ENCODE results near the gene RIMBP3C. TPM values are rescaled to one million over a fixed set of nuclear protein-coding genes. Genes with fewer than 3 reads are reported as not detected.
A peak's percentile ranks its signal among the peaks of the same experiment; 100 is the strongest.
"Not testable (repeated sequence)": the region's sequence is repeated elsewhere in the genome, so short reads cannot be mapped to it uniquely, and the experiment has no call there.

Gene RIMBP3C
- total RNA-seq, 2 donors from 2014 or later, result 0.19 TPM; not detected in 1

- Mint-ChIP-seq H3K9me3 (no peaks in the 10 kb centered on the region), H3K4me1 (ENCODE audit: low read depth) (peaks cover 58% of the 10 kb centered on the region), H3K36me3 (ENCODE audit: insufficient read depth in 2 of 2) (peaks cover 4 to 10% of the 10 kb centered on the region in 2 donors), H3K27me3 (ENCODE audit: low read depth) (no peaks in the 10 kb centered on the region), H3K4me3 (peak overlapping the region; percentile 84 to 95), H3K27ac (peak overlapping the region; percentile 97)
- peak; percentile 30 to 31 for DNase-seq
- peak; percentile 2 to 14 for ATAC-seq (replicated peaks in 1 of 2)
Observed at GRCh38 chr22:21568347-21569075, 17.2 kb upstream of the RIMBP3C start.

GRCh38 chr22:21567456-21568346 lies 16.4 kb upstream of the RIMBP3C start, which contains the start of gene UBE2L3:
Gene UBE2L3, plus strand, starts transcription at chr22:21567714. Its CDS starts 31 bp downstream, at chr22:21567745.
- Mint-ChIP-seq H3K4me3 (peak within 1 kb of the TSS; percentile 84 to 95), H3K36me3 (ENCODE audit: insufficient read depth in 2 of 2) (peaks cover 3 to 5% of the 10 kb centered on the region in 2 donors), H3K27ac (peak within 1 kb of the TSS; percentile 97), H3K27me3 (ENCODE audit: low read depth) (no peaks in the 10 kb centered on the region), H3K4me1 (ENCODE audit: low read depth) (peaks cover 51% of the 10 kb centered on the region), H3K9me3 (no peaks in the 10 kb centered on the region)
- DNase-seq (peak; percentile 88 to 91), ATAC-seq (replicated peaks in 1 of 2) (peak; percentile 68 to 70)

DNA sequence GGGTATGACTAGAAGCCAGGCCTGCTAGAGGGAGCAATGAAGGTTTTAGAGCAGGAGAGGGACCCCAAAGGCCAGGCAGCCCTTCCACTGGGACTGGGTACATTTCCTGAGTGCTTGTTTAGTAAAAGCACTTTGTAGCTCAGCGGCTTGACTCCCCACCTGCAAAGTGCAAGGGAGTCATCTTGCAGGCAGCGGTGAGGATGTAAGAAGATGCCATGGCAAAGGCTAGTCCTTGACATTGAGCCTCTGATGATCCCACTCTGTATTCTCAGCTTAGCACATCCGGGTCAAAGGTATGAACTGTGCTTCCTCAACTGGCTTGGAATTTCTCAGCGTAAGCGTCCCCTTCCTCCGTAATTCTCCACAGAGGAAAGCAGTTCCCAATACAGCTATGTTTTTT lies 13.2 kb upstream of the RIMBP3C start:
- DNase-seq, result no peak

GRCh38 chr22:21563912-21564311 lies 12.7 kb upstream of the RIMBP3C start:
- H3K4me1 Mint-ChIP-seq (ENCODE audit: low read depth), result peaks cover 13% of the 10 kb centered on the region
- ATAC-seq (replicated peaks in 1 of 2) (no peak), DNase-seq (no peak)
- no peak overlapping the region for H3K27ac Mint-ChIP-seq
- no peaks in the 10 kb centered on the region for H3K36me3 Mint-ChIP-seq (ENCODE audit: insufficient read depth in 2 of 2)
- no peaks in the 10 kb centered on the region for H3K27me3 Mint-ChIP-seq (ENCODE audit: low read depth)
- no peak overlapping the region for H3K4me3 Mint-ChIP-seq
- H3K9me3 Mint-ChIP-seq, result no peaks in the 10 kb centered on the region

More for the DNA sequence above, 13.2 kb upstream of the RIMBP3C start:
- no peak for ATAC-seq (replicated peaks in 1 of 2)
- Mint-ChIP-seq H3K4me1 (ENCODE audit: low read depth) (peaks cover 18% of the 10 kb centered on the region), H3K27ac (no peak overlapping the region), H3K9me3 (no peaks in the 10 kb centered on the region), H3K27me3 (ENCODE audit: low read depth) (no peaks in the 10 kb centered on the region), H3K4me3 (no peak overlapping the region), H3K36me3 (ENCODE audit: insufficient read depth in 2 of 2) (peaks cover 0 to 1% of the 10 kb centered on the region in 2 donors)

DNA sequence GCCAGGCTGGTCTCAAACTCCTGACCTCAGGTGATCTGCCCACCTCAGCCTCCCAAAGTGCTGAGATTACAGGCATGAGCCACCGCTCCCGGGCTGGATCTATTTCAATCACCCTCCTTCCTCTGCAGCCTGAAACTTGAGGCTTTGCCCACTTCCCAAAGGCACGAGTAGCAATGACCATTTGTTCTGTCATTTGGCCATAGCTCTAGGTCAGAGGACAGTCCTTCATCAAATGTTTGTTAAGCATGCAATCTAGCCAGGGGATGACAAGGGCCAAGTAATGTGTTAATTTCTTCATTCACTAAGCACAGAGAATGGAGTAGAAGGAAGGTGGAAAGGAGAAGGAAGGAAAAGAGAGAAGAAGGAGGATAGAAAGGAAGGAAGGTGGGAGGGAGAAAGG lies 9.4 kb upstream of the RIMBP3C start:
- DNase-seq; ATAC-seq (replicated peaks in 1 of 2); H3K27ac Mint-ChIP-seq; H3K27me3 Mint-ChIP-seq (ENCODE audit: low read depth); H3K9me3 Mint-ChIP-seq; H3K4me3 Mint-ChIP-seq; H3K36me3 Mint-ChIP-seq (ENCODE audit: insufficient read depth in 2 of 2); H3K4me1 Mint-ChIP-seq (ENCODE audit: low read depth): not testable (repeated sequence)

GRCh38 chr22:21559345-21560125 lies 8.3 kb upstream of the RIMBP3C start:
- not testable (repeated sequence) for H3K27me3 Mint-ChIP-seq (ENCODE audit: low read depth); ATAC-seq (replicated peaks in 1 of 2); H3K9me3 Mint-ChIP-seq; H3K27ac Mint-ChIP-seq; H3K36me3 Mint-ChIP-seq (ENCODE audit: insufficient read depth in 2 of 2); H3K4me1 Mint-ChIP-seq (ENCODE audit: low read depth); H3K4me3 Mint-ChIP-seq; DNase-seq

DNA sequence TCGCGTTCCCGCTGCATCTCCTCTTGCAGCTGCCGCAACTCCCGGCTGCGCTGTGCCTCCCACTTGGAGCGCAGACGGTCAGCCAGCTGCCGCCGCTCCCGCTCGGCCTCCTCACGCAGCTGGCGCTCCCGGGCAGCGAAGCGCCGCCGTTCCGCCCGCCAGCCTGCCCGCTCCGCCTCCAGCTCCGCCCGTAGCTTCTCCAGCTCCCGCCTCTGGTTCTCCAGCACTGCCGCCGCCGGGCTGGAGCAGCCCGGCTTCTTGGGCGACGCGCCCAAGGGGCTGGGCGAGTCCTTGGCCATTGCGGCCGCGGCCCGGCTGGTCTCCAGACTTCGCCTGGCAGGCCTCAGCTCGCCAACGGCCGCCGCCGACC lies 598 bp downstream of the RIMBP3C start:
- not testable (repeated sequence) for H3K4me1 Mint-ChIP-seq (ENCODE audit: low read depth); H3K9me3 Mint-ChIP-seq; H3K27me3 Mint-ChIP-seq (ENCODE audit: low read depth); H3K36me3 Mint-ChIP-seq (ENCODE audit: insufficient read depth in 2 of 2); DNase-seq; H3K27ac Mint-ChIP-seq; H3K4me3 Mint-ChIP-seq
- ATAC-seq (replicated peaks in 1 of 2), result peak; percentile 37 to 39

- H3K36me3 Mint-ChIP-seq (ENCODE audit: insufficient read depth in 2 of 2); DNase-seq; H3K4me3 Mint-ChIP-seq; H3K4me1 Mint-ChIP-seq (ENCODE audit: low read depth); H3K9me3 Mint-ChIP-seq; H3K27me3 Mint-ChIP-seq (ENCODE audit: low read depth); H3K27ac Mint-ChIP-seq: not testable (repeated sequence)
- ATAC-seq (replicated peaks in 1 of 2), result peak; percentile 85 to 89
Observed at GRCh38 chr22:21550008-21550677, 1.1 kb downstream of the RIMBP3C start.

DNA sequence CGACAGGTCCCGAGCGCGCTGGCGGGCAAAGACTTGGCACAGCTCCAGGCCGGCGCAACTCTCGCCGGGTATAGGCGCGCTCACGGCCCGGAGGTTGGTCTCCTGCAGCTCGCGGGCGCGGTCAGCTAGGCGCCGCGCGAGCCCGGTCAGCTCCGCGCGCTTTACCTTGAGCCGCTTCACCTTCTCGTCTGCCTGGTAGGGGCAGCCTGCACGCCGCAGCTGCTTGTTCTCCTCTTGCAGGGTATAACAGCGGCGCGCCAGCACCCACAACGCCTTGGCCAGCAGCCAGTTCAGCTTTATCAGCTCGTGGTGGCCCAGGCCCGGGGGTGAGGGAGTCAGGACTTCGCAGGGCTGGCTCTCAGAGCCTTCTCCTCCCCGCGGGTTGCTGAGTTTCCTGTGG lies 1.7 kb downstream of the RIMBP3C start:
- H3K4me3 Mint-ChIP-seq; H3K4me1 Mint-ChIP-seq (ENCODE audit: low read depth); H3K36me3 Mint-ChIP-seq (ENCODE audit: insufficient read depth in 2 of 2); H3K9me3 Mint-ChIP-seq; H3K27ac Mint-ChIP-seq; DNase-seq; H3K27me3 Mint-ChIP-seq (ENCODE audit: low read depth): not testable (repeated sequence)
- ATAC-seq (replicated peaks in 1 of 2), result peak; percentile 54 to 59

GRCh38 chr22:21544432-21545322 lies 6.6 kb downstream of the RIMBP3C start:
- not testable (repeated sequence) for H3K27me3 Mint-ChIP-seq (ENCODE audit: low read depth); H3K9me3 Mint-ChIP-seq; DNase-seq; H3K27ac Mint-ChIP-seq; H3K4me1 Mint-ChIP-seq (ENCODE audit: low read depth); H3K4me3 Mint-ChIP-seq; ATAC-seq (replicated peaks in 1 of 2); H3K36me3 Mint-ChIP-seq (ENCODE audit: insufficient read depth in 2 of 2)

DNA sequence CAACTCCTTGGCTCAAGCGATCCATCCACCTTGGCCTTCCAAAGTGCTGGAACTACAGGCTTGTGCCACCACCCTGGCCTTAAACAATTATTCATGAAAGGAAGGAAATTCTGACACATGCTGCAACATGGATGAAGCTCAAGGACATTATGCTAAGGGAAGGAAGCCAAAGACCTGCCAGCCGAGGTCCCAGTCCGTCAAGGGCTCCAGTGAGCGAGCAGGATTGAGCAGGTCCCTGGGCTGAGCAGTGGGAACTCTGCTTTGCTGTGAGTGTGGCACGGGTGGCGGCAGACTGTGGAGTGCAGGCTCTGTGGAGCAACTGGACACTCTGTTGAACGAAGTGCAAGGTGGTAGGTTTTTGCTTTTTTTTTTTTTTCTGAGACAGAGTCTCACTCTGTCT lies 11.4 kb downstream of the RIMBP3C start:
- not testable (repeated sequence) for DNase-seq; ATAC-seq (replicated peaks in 1 of 2); H3K27me3 Mint-ChIP-seq (ENCODE audit: low read depth); H3K36me3 Mint-ChIP-seq (ENCODE audit: insufficient read depth in 2 of 2); H3K27ac Mint-ChIP-seq; H3K4me1 Mint-ChIP-seq (ENCODE audit: low read depth); H3K4me3 Mint-ChIP-seq; H3K9me3 Mint-ChIP-seq
